SU-DHL-6 (cell line): Measurements from ENCODE around the gene ARID3C.

Source experiments
- CTCF ChIP-seq: fragments of 200-600 bp; sonication (generic); IDR thresholded peaks from one replicate; pipeline ENCODE4 v1.5.1; 2017; ENCODE audit warnings: antibody characterized with exemption, mild to moderate bottlenecking, low read length, moderate library complexity; ENCODE audit not compliant: insufficient read depth, poor library complexity, severe bottlenecking
- EZH2phosphoT487 ChIP-seq: fragments of 200-600 bp; sonication (generic), shearing (Covaris generic); conservative IDR thresholded peaks from 2 replicates; pipeline ENCODE4 v1.6.1; 2018; ENCODE audit warnings: mild to moderate bottlenecking, antibody characterized with exemption, low read length, moderate library complexity, mixed read lengths

GRCh38 chr9:34600908-34601307, 28.0 kb downstream of the ARID3C start:
- TF ChIP-seq CTCF (no peak), EZH2phosphoT487 (no peak)
